Lower leg skin (tissue), 3 donors: Measurements from ENCODE around the gene TSEN2.

Experiments
- POLR2A ChIP-seq, 2 donors: fragments of 450-650 bp; IDR thresholded peaks; one replicate each; pipeline ENCODE4 v1.6.1; 2016 to 2017; ENCODE audit warnings: antibody characterized with exemption in 2 of 2, mild to moderate bottlenecking in 1 of 2, moderate library complexity in 1 of 2
- TF ChIP-seq, protein P1 (sequence below), 3 donors: fragments of 450-650 bp; IDR thresholded peaks; one replicate each; pipeline ENCODE4 v1.5.1; 2016; ENCODE audit warnings: antibody characterized with exemption in 3 of 3, mild to moderate bottlenecking in 3 of 3, moderate library complexity in 2 of 3

DNA sequence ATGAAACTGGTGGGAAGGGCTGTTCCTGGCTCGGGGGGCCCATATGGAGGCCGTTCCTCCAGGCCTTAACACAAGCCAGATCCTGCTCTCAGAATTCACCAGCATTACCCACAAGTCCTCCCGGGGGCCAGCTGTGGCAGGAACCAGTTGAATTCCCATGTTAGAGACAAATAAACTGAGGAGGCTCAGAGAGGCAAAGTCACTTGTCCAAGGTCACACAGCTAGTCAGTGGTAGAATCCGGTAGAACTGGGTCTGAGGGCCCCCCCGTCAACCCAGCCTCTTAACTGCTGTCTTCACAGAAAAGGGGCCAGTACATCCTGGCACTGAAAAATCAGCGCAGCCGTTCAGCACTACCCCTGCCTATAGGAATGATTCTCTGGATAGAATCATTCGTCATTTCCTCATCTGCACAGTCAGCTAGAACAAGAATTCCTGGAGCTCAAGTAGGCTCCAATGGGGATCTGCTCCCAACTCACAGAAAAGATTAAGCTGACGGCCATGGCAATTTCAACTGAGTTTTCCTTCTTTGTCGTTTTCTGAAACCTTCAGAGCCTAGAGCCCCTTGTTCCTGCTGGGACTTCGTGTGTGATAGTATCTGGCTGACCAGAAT lies 12.2 kb upstream of the TSEN2 start:
- TF ChIP-seq, protein P1, sequence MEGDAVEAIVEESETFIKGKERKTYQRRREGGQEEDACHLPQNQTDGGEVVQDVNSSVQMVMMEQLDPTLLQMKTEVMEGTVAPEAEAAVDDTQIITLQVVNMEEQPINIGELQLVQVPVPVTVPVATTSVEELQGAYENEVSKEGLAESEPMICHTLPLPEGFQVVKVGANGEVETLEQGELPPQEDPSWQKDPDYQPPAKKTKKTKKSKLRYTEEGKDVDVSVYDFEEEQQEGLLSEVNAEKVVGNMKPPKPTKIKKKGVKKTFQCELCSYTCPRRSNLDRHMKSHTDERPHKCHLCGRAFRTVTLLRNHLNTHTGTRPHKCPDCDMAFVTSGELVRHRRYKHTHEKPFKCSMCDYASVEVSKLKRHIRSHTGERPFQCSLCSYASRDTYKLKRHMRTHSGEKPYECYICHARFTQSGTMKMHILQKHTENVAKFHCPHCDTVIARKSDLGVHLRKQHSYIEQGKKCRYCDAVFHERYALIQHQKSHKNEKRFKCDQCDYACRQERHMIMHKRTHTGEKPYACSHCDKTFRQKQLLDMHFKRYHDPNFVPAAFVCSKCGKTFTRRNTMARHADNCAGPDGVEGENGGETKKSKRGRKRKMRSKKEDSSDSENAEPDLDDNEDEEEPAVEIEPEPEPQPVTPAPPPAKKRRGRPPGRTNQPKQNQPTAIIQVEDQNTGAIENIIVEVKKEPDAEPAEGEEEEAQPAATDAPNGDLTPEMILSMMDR (IDR thresholded peaks at IDR 0.05) = no peak
- TF ChIP-seq POLR2A (IDR thresholded peaks at IDR 0.05) = no peak
